T-helper 1 cell (primary cell): ENCODE data around the gene VWF.
"Not testable (repeated sequence)": the region's sequence is repeated elsewhere in the genome, so short reads cannot be mapped to it uniquely, and the experiment has no call there.

Experiments
- DNase-seq, 5 donors: peaks; one replicate each; pipeline ENCODE4 v3.0.0-alpha.2; 2012 to 2020

The VWF gene

DNA sequence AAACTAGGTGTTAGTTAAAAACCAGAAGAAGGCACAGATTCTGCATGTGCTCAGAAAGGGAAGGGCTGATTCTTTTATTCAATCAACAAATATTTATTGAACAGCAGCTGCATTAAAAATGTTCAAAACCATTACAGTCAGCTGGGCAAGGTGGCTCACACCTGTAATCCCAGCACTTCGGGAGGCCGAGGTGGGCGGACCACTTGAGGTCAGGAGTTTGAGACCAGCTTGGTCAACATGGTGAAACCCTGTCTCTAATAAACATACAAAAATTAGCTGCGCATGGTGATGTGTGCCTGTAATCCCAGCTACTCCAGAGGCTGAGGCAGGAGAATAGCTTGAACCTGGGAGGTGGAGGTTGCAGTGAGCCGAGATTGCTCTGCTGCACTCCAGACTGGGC is 22.4 kb downstream of the VWF start:
- not testable (repeated sequence) for DNase-seq

DNA sequence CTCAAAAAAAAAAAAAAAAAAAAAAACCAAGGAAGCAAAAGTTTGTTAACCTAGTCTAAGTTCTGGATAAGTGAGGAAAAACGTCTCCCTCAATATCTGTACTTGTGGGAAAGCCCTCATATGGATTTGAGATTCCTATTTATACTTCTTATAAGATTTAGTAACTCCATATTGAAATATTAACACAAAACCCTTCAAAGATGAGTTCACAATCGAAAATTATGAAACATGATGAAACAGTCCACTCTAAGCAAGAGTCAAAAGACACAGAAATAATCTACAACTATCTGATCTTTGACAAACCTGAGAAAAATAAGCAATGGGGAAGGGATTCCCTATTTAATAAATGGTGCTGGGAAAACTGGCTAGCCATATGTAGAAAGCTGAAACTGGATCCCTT is 25.2 kb downstream of the VWF start:
- no peak for DNase-seq

DNA sequence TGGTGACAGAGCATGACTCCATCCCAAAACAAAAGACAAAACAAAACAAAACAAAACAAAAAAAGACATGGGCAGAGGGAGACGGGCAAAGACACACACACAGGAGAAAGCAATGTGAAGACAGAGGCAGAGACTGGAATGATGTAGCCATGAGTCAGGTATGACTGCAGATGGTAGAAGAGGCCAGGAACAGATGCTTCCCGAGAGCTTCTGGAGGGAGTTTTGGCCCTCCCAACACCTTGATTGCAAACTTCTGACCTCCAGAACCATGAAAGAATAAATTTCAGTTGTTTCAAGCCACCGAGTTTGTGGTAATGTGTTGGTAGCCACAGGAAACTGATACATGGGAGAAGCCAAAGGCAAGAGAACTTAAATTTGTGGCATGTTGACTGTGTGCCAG is 27.1 kb downstream of the VWF start:
- no peak for DNase-seq

- DNase-seq, result no peak
Measured at GRCh38 chr12:6096527-6096926, 27.9 kb downstream of the VWF start.

- no peak for DNase-seq
Measured at GRCh38 chr12:6095269-6095668, 29.2 kb downstream of the VWF start.

GRCh38 chr12:6093764-6094163 is 30.7 kb downstream of the VWF start:
- DNase-seq, result no peak

DNA sequence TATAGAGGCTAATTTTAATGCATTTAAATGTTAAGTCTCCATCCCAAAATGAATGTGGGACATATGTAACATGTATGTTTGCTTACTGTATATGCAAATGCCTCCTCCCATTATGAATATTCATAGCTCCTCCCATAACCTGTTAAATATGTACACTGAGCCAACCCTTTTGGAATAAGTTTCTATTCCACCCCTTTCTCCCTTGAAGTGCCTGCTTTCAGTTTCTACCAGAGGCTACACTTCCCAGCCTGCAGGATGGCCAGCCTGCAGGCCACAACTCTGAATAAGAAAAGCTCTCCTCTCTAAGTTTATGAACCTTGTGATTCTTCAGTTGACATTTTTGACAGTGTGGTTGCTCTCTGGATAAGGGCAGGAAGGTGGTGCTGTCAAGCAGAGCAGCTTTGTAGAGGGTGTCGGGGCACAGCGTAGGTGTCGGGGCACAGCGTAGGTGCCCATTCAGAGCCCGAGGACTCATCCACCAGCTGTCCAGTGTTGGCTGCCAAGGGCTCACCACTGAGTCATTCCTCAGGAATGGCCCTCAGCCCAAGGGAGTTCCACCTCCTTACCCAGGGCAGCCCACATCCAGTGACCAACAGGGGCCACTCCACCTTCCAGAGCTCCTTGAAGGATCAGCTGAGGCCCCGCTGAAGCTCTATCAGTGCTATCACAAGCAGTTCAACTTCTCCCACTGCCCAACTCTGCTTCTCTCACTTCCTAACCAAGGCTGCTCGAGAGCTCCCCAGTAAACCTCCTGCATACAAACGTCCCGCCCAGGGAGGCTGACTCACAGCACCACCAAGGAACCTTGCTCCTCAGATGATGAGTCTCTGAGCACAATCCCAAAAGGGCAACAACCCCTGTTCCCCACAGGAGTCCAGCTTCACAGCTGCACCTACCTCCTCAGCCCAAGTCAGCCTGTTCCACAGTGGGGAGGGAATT is 31.4 kb downstream of the VWF start:
- DNase-seq, result no peak

GRCh38 chr12:6091786-6092566 is 32.5 kb downstream of the VWF start:
- no peak for DNase-seq

DNA sequence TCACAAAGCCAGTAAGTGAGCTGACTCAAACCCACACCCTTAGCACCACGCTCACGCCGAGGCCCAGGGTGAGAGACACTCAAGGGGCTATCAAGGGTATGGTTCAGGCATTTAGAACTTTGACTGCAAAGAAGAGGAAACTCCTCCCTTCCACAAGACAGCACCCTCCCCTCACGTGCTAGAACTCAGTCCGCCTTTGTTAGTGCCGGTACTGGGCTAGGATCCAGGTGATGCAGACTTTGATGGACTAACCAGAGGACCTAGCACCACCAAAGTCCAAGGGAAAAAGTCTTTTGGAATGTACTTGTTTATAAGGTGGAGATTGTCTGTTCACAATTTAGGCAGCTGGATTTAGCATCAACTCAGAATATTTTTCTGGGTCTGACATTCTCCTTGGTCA is 33.7 kb downstream of the VWF start:
- no peak for DNase-seq

DNA sequence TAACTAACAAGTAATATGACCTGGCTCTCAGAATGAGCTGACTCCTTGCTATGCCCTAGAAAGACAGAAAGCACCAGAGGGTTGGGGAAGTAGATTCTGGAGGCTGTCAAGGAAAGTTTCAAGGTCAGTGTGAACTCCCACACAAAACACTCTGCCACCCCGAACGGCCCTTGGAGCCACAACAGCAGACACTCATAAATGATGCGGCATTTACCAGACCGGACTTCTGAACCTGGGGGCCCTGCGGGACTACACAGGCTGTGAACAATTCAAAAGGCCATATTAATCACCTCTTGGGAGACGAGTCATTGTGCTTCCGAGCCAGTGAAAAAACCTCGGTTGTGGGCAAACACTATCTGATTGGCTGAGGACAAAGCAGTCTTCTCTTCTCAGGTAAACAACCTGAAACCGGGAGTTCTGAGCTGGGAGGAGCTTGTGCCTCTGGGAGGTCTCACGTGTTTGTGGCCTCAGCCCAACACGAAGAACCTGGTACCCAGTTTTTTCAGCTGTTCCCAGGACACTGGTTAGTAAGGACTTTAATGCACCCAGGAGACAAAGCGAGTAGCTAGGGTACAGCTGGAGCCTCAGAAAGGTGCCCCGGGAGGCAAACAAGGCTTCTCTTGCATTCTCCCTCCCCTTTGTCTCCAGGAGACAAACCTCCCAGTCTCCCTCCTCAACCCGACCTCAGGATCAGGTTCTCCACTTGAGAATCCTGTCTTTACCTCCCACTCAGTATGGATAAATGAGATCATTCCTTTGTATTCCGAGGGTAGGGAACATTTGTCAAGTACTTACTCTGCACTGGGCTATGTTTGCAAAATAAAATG is 35.3 kb downstream of the VWF start:
- DNase-seq, result no peak

DNA sequence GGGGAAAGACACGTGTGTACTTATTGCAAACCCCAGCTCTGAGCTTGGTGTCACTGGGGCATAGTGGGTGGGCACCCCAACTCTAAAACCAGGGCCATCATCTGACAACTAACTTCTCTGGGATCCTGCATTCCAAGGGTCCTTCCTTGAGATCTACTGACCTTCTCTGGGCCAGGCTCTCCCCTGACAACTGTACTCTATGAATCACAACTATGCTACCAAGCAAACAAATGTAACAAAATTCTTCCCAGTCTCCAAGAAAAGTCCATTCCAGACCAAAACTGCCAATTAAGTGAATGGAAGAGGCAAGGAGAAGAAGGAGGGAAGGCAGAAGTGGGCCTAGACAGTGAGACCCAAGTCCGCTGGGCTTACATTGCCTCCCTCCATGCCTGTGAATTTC is 38.2 kb downstream of the VWF start:
- DNase-seq, result no peak

DNA sequence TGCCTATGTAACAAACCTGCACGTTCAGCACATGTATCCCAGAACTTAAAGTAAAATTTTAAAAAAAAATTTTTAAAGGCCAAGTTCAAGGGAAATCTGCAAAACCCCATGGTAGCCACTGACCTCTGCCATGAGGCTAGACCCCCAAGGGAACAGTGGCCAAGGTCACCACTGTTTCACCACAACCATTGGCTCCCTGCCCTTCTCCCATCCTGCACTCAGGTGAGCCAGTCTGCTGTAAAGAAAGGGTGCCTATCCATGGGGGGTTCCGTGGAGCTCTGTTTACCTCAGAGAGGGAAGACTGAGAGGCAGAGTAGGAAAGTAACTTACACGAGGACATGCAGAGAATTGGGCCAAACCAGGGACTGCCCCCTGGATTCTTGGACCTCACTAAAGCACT is 38.6 kb downstream of the VWF start:
- no peak for DNase-seq

DNA sequence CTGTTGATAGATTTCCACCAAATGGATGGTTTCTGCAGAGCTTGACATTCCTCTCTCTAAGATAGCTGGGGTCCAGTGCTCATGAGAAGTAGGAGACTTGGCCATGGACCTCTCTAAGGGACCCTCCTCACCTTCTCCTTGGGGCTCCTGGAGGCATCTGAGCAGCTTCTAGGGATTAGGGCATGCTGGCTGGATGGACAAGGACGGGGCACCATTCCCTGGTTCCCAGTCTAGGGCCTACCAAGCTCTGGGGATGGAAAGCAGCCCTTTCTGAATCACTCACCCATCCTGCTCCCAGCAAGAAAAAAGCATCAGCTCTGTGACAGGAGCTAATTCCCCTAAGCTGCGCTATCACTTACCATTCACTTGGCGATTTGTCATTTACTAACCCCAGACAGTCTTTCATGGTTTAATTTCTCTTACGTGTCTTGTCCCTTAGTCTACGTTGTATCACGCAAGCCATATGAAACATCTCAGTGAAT is 39.5 kb downstream of the VWF start:
- DNase-seq, result no peak

- DNase-seq, result no peak
Measured at GRCh38 chr12:6084261-6084968, 40.1 kb downstream of the VWF start.

- no peak for DNase-seq
Measured at GRCh38 chr12:6083601-6084000, 40.9 kb downstream of the VWF start.

DNA sequence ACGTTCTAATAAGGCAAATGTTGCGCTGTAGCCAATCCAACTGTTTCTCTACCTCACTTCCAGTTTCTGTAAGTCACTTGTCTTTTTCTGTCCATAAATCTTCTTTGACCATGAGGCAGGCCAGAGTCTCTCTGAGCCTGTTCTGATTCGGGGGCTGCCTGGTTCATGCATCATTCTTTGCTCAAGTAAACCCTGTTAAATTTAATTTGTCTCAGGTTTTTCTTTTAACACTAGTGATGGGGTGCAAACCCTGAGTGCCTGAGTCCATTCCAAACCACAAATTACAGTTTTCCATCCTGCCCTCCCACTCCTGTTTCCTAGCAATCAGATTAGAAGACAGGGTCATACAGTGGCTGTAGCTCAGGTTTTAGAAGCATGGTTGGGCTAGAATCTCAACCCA is 41.9 kb downstream of the VWF start:
- no peak for DNase-seq

GRCh38 chr12:6080149-6081045 is 44.1 kb downstream of the VWF start:
- DNase-seq, result no peak

DNA sequence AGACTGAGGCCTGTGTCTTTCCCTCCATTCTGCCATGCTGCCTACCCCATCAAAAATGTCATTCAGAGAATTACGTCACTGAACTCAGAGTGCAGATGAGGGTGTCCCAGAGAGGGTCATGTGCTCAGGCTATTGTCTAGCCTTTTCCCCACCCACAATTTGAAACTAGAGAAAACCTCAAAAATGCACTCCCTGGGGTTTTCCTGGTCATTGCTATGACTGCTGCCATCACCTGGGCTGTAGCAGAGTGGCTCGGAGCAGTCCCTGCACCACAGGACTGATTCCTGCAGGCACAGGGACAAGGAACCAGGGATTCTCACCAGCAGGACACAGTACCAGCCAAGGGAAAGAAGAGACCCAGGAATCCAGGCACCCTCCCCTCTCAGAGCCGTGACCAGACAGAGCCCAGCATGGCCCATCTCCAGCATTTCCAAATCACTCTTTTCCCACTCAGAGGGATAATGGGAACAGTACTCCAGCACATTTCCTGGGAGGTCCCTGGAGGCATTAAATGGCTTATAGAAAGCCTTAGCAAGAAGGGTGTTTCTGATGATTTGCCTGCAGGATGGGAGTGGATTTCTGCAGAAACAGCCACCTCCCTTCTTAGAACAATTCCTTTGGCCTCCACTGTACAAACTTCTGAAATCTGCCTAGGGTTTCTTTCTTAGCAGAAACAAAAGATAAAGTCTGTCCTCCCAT is 45.9 kb downstream of the VWF start:
- no peak for DNase-seq

DNA sequence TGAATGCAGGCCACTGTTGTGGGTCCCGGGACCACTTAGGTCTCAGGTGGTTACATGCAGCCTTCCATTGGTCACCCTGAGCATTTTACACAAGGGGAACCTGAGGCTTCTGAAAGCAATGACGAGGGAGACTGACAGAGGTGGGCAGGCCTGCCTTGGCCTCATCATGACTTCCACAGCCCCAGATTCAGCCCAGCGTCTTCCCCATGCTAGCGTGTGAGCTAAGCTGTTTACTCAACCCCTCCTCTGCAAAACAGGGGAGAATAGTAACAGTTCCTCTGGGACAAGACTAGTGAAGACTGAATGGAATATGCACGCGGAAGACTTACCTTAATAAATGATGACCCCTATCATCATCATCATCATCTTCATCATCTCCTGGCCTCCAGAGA is 46.8 kb downstream of the VWF start:
- no peak for DNase-seq
